SK-N-SH treated with all-trans-retinoic acid at 6 μM for 48 hours (cell line): ENCODE data around the gene JSRP1.

ENCODE experiments used
- ARNTL ChIP-seq: fragments of 450-650 bp; formaldehyde crosslinking; IDR thresholded peaks from 2 replicates; pipeline ENCODE4 v1.5.0; 2020; ENCODE audit warnings: low read depth, mild to moderate bottlenecking, moderate library complexity, borderline replicate concordance
- BACH2 ChIP-seq: fragments of 250-450 bp; sonication (Bioruptor Pico); IDR thresholded peaks from 2 replicates; pipeline ENCODE4 v1.9.0; 2021; ENCODE audit warnings: mild to moderate bottlenecking, borderline replicate concordance
- CSDC2 ChIP-seq: fragments of 250-450 bp; sonication (Bioruptor Pico); IDR thresholded peaks from 2 replicates; pipeline ENCODE4 v1.5.0; 2020; ENCODE audit warnings: mild to moderate bottlenecking, moderate library complexity
- ISL1 ChIP-seq: fragments of 250-450 bp; sonication (Bioruptor Pico); IDR thresholded peaks from 2 replicates; pipeline ENCODE4 v2.1.2; 2022; ENCODE audit warnings: mild to moderate bottlenecking, moderate library complexity
- PPARA ChIP-seq: fragments of 250-450 bp; sonication (Bioruptor Pico); IDR thresholded peaks from 2 replicates; pipeline ENCODE4 v1.5.0; 2020; ENCODE audit warnings: mild to moderate bottlenecking, borderline replicate concordance
- RARB ChIP-seq: fragments of 250-450 bp; sonication (Bioruptor Pico); IDR thresholded peaks from 2 replicates; pipeline ENCODE4 v1.8.0; 2021; ENCODE audit warnings: mild to moderate bottlenecking, moderate library complexity
- TCF4 ChIP-seq: fragments of 250-450 bp; sonication (Bioruptor Pico); IDR thresholded peaks from 2 replicates; pipeline ENCODE4 v1.8.0; 2021; ENCODE audit warnings: mild to moderate bottlenecking, moderate library complexity, borderline replicate concordance
- TSHZ2 ChIP-seq: fragments of 250-450 bp; sonication (Bioruptor Pico); IDR thresholded peaks from 2 replicates; pipeline ENCODE4 v1.5.0; 2020; ENCODE audit warnings: mild to moderate bottlenecking, moderate library complexity
- ZC3H10 ChIP-seq: fragments of 250-450 bp; sonication (Bioruptor Pico); IDR thresholded peaks from 2 replicates; pipeline ENCODE4 v1.5.1; 2021; ENCODE audit warnings: mild to moderate bottlenecking, moderate library complexity
- ZFP30 ChIP-seq: fragments of 450-650 bp; formaldehyde crosslinking; IDR thresholded peaks from 2 replicates; pipeline ENCODE4 v1.5.0; 2022; ENCODE audit warnings: mild to moderate bottlenecking, moderate library complexity
- TF ChIP-seq, protein P1 (sequence below): fragments of 250-450 bp; sonication (Bioruptor Pico); IDR thresholded peaks from 2 replicates; pipeline ENCODE4 v1.8.0; 2020; ENCODE audit warnings: mild to moderate bottlenecking, moderate library complexity, borderline replicate concordance

DNA sequence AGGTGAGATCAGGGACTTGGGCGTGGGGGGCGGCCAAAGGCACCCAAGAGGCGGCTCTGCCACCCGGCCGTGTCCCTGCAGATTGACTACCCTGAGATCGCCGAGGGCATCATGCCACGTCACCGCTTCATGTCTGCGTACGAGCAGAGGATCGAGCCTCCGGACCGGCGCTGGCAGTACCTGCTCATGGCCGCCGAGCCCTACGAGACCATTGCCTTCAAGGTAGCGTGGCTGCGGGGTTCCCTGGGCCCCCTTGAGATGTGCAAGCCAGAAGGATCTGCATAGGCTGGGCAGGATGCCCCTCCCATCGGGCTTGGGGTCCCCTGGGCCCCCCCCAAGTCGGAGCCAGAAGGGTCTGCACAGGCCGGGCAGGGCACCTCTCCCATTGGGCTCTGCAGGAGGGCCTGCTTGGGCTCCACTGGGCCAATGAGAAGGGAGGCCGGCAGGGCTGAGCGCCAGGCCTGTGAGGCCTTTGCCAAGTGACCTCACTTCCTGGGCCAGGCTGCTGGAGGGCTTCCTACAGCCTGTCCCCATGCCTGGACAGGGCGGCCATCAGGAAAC lies 9.3 kb downstream of the JSRP1 start:
- TF ChIP-seq, protein P1, sequence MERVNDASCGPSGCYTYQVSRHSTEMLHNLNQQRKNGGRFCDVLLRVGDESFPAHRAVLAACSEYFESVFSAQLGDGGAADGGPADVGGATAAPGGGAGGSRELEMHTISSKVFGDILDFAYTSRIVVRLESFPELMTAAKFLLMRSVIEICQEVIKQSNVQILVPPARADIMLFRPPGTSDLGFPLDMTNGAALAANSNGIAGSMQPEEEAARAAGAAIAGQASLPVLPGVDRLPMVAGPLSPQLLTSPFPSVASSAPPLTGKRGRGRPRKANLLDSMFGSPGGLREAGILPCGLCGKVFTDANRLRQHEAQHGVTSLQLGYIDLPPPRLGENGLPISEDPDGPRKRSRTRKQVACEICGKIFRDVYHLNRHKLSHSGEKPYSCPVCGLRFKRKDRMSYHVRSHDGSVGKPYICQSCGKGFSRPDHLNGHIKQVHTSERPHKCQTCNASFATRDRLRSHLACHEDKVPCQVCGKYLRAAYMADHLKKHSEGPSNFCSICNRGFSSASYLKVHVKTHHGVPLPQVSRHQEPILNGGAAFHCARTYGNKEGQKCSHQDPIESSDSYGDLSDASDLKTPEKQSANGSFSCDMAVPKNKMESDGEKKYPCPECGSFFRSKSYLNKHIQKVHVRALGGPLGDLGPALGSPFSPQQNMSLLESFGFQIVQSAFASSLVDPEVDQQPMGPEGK (CRISPR knock-in tag): no peak
- TF ChIP-seq TSHZ2 (CRISPR knock-in tag): no peak
- no peak for TF ChIP-seq ZFP30 (CRISPR knock-in tag)
- no peak for TF ChIP-seq ISL1
- TF ChIP-seq PPARA (CRISPR knock-in tag): no peak
- TF ChIP-seq RARB: no peak
- TF ChIP-seq BACH2: no peak
- TF ChIP-seq ZC3H10 (CRISPR knock-in tag): no peak
- TF ChIP-seq TCF4 (CRISPR knock-in tag): no peak
- no peak for TF ChIP-seq ARNTL (CRISPR knock-in tag)
- TF ChIP-seq CSDC2 (CRISPR knock-in tag): no peak
